Fibroblast of the conjunctiva (primary cell): ENCODE data around the gene CENPM.
"Not testable (repeated sequence)": the region's sequence is repeated elsewhere in the genome, so short reads cannot be mapped to it uniquely, and the experiment has no call there.

Experiments
- DNase-seq: peaks from one replicate; pipeline ENCODE4 v3.0.0-alpha.2; 2010; ENCODE audit warnings: low read depth

Gene CENPM

GRCh38 chr22:41966607-41967240, 19.8 kb upstream of the CENPM start:
- peak; percentile 82 for DNase-seq

- no peak for DNase-seq
These were observed 19.3 kb upstream of the CENPM start for GRCh38 chr22:41966225-41966606.

DNA sequence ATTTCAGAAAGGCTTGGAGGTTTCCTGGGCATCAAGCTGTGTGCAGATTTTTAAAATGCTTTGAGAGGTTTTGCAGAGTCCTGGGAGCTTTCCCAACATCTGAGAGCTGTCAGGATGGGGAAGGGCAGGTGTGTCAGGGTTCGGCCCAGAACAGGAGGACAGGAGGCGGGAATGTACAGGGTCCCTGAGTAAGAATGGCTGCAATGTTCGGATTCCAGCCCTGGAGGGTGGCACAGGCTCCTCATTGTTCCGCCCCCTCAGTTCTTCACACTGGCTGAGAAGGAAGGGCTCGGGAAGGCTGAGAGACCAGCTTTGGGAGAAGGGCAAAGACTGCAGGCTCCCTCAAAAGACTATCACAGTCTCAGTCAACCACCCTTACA, 17.1 kb upstream of the CENPM start:
- no peak for DNase-seq

- no peak for DNase-seq
These were observed 16.6 kb upstream of the CENPM start for GRCh38 chr22:41963453-41964111.

GRCh38 chr22:41957941-41958556, 11.1 kb upstream of the CENPM start:
- no peak for DNase-seq

DNA sequence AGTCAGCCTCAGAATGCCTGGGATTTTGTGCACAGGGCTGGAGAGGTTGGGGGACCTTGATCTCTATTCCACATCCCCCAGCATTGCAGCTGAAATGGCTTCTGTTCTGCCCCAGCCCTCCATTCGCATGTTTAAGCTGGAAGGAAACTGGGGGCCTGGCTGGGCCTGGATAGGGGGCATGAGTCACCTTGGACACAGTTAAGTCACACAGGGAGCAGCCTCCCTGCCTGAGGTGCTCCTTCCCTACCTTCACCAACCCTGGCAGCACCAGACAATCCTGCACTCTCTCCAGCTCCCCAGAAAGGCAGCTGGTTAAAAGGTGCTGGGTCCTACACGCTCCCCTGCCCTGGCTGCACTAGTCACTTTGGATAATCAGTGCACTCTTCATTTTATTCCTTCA, 5.8 kb upstream of the CENPM start:
- DNase-seq: no peak

- no peak for DNase-seq
These were observed 5.0 kb upstream of the CENPM start, which contains the start of gene SMIM45 for GRCh38 chr22:41951898-41952474. Gene SMIM45, plus strand, starts transcription at chr22:41952150.

- no peak for DNase-seq
These were observed 2.5 kb upstream of the CENPM start for GRCh38 chr22:41949297-41949965.

GRCh38 chr22:41948928-41949296, 2.0 kb upstream of the CENPM start:
- not testable (repeated sequence) for DNase-seq

DNA sequence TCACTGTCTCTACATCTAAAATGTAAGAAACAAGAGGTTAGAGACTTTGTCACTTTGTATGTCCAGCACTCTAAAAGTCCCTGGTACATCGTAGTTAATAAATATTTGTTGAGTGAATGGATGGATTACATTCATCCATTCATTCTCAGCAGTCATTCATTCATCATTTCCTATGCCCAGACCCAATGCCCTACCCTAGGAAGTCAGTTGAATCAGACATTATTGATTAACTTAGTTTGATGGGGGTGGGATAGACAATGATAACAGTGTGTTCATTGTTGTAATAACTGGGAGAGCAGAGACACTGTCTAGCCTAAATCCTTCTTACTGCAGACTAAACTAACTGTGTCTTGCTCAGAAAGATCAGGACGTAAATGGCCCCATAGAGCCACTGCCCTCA, 1.2 kb upstream of the CENPM start:
- no peak for DNase-seq

GRCh38 chr22:41947424-41948080, 600 bp upstream of the CENPM start:
- no peak for DNase-seq

- DNase-seq: no peak
These were observed 3.2 kb downstream of the CENPM start for GRCh38 chr22:41943661-41944209.

DNA sequence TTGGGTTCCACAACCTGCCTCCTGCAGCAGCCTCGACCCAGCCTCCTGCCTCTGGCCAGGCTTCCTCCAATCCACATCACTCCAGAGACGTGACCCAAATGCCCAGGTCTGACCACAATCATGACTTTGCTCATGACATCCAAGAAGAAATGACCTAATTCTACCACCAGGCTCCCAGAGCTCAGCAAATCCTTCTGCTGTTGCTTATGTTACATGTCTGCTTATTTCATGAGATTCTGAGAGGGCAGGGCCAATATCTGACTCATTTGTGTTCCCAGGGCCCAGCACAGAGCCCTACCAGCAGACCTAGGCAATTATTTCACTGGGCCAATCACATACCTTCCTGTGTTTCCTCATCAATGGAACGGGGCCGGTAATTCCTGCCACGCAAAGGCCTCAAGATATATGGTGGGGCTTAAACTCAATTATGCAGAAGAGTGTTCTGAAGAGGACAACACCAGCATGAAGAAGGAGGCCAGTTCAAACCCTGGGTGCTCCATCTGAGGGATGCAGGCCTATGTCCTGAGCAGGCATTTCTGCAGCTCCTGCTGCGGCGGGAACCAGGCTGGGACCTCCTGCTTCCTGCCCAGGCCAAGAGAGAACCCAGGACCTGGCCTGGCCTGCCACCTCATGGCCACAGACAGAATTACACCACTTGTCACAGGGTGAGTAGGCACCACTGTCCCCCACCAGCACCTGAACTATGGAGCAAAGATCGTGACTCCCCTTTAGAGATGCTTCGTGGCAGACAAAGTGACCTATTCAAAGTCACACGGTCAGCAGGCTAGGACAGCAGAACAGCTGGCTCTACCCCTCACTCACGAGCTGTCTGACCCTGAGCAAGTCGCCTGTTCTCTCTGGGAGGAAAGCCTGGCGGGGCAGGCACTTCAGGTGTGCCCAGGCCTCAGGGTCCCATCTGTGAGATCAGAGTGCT, 5.9 kb downstream of the CENPM start:
- peak; percentile 86 for DNase-seq

DNA sequence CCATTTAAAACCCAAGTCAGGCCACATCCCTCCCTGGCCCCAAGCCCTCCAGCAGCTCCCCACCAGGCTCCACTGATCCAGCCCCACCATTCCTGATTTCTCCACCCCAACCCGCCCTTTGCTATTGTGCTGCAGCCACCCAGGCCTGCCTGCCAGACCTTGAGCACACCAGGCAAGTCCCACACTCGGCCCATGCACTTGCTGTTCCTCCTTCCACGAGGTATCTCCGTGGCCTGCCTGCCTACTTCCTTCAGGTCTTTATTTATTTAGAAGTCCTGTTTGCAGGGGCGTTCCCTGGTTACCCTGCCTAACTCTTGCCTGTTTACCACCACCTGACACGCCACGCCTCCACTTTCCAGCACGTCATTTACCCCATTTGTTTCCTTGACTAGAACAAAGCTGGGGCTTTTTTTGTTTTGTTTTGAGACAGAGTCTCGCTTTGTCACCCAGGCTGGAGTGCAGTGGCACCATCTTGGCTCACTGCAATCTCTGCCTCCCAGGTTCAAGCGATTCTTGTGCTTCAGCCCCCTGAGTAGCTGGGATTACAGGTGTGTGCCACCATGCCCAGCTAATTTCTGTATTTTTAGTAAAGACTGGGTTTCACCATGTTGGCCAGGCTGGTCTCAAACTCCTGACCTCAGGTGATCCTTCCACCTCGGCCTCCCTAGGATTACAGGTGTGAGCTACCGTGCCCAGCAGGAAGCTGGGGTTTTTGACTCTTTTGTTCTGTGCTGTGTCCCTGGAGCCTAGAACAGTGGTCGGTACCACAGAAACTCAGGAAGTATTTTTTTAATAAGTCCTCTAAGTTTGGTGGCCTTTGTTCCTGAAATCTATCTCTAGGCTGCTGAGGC, 6.7 kb downstream of the CENPM start:
- no peak for DNase-seq

DNA sequence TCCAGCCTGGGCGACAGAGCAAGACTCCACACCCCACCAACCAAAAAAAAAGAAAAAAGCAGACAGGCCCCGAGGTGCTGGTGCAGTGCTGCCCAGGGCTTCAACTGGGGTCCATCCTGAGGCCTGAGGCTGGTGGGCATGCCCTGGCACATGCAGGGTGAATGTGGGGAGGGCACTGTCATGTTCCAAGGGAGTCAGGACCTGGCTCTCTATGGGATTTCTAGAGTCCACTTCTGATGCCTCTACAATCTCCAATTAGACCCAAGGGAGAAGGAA, 10.1 kb downstream of the CENPM start:
- no peak for DNase-seq

DNA sequence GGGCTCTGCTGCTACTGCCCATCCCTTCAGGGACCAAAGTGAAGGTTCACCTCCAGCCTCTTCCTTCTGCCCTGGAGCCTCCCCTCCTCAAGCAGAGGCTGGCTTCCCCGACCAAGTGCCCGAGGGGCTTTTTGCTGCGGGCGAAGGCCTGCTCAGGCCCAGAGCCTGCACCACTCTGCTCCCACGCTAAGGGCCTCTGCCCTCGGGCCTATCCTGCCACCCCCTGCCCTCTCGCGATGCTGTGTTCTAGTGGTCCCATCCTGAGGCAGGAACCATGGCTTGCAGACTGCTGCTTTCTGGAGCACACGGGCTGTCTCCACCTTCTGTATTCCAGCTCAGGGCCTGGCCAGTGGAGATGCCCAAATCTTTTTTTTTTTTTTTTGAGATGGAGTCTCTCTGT, 11.4 kb downstream of the CENPM start:
- DNase-seq: no peak

DNA sequence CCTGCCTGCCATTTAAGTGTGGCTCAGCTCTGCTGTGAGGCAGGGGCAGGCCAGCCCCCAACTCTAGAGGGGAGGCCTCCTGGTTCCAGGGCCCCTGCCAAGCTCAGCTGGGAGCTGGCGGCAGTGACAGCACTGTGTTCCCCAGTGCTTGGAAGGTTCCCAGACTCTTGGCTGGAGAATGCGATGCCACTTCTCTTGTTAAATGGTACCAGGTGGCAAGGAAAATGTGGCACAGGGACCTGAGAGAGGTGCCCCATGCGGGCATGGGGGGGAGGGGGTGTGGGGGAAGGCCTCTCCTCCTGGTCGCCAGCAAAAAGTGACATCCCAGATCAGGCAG, 12.0 kb downstream of the CENPM start:
- DNase-seq: no peak

- DNase-seq: no peak
These were observed 12.5 kb downstream of the CENPM start for GRCh38 chr22:41934284-41935014.

- no peak for DNase-seq
These were observed 13.4 kb downstream of the CENPM start for GRCh38 chr22:41933411-41934177.
